ENCODE results near the gene ZNF136.

- TF ChIP-seq CTCF (IDR thresholded peaks at IDR 0.05) (no peak), MAFK (IDR thresholded peaks at IDR 0.05; ENCODE audit: partially characterized antibody) (no peak), RAD21 (conservative IDR thresholded peaks at IDR 0.05 in 1 of 2, IDR thresholded peaks at IDR 0.05 in 1 of 2) (no peak), SMC3 (IDR thresholded peaks at IDR 0.05) (no peak), MAZ (IDR thresholded peaks at IDR 0.05; ENCODE audit: borderline replicate concordance, low read depth, low read length) (no peak), JUN (IDR thresholded peaks at IDR 0.05) (no peak)
Measured at GRCh38 chr19:12208221-12208620, 45.3 kb downstream of the ZNF136 start.

Measured in A549 (cell line).